EH (cell line): Measurements from ENCODE around the gene ELFN2.

Experiments
- DNase-seq: peaks from one replicate; pipeline ENCODE4 v3.0.0-alpha.2; 2015; ENCODE audit warnings: low read depth

Gene ELFN2

DNA sequence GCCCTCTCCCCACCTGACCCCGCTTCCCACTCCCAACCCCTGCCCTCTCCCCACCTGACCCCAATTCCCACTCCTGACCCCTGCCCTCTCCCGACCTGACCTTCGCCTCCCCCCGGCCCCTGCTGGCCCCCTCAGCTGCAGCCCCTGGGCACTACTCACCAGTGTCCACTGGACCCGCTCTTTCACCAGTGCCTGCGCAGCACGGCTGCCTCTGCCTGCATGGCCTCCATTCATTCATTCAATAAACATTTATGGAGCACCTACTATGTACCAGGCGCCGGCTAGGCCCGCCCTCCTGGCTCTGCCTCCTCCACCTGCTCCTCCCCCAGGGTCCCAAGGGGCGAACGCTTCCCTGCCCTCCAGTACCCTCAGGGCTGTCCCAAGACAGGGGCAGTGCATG lies 42.6 kb downstream of the ELFN2 start:
- DNase-seq = no peak

DNA sequence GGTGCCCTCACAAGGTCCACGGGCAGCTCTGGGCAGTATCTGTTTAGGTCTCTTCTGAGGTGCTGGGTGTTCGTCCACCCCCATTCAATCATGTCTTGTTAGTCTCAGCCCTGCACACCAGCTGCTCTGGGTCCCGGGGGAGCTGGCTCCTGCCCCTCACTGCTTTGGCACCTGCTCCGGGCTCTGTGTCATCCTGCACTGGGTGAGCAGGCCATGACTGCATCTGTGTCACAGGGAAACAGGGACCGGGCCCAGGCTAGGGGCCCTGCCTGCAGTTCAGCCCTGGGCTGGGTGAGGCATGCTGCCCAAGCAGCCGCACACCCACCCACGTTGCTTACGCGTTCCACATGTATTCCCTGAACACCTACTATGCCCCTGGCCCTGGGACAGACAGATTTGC lies 43.9 kb downstream of the ELFN2 start:
- no peak for DNase-seq

DNA sequence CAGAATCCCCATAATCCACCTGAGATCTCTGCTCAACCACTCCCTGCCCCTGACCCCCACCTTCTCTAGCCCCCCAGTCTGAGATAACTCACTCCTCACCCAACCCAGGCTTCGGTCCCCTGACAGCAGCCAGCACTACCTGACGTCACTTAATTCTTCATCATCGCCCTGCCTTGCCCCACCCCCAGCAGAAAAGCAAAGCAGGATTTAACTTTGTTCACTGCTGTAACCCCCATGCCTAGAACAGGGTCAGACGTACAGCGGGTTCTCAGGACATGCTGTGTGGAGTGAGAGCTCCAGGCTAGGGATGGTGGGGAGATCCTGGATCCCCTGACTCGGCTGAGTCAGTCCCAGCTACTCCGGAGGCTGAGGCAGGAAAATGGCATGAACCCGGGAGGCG lies 45.8 kb downstream of the ELFN2 start:
- peak; percentile 5 for DNase-seq

- no peak for DNase-seq
Measured at GRCh38 chr22:37379722-37380121, 47.6 kb downstream of the ELFN2 start.

- no peak for DNase-seq
Measured at GRCh38 chr22:37379085-37379484, 48.2 kb downstream of the ELFN2 start.

DNA sequence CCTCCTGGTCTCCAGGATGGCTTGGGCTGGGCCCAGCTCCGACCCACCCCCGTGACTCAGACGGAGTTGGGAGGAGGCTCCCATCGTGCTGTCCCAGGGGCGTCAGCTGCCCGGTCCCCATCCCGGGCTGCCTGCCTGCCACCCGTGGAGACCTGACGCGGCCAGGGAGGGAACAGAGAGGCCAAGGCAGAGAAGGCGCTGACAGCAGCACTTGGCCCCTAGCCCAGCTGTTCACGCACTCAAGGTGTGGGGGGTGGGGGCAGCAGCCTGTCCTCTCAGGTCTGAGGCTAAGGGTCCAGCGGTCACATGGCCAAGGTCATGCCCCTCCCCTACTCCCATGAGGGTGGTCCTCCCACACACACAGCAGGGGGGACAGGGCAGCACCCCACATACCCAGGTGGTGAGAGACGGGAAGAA lies 48.6 kb downstream of the ELFN2 start:
- no peak for DNase-seq

- no peak for DNase-seq
Measured at GRCh38 chr22:37377927-37378326, 49.4 kb downstream of the ELFN2 start.

GRCh38 chr22:37377138-37377537 lies 50.1 kb downstream of the ELFN2 start:
- DNase-seq = no peak

DNA sequence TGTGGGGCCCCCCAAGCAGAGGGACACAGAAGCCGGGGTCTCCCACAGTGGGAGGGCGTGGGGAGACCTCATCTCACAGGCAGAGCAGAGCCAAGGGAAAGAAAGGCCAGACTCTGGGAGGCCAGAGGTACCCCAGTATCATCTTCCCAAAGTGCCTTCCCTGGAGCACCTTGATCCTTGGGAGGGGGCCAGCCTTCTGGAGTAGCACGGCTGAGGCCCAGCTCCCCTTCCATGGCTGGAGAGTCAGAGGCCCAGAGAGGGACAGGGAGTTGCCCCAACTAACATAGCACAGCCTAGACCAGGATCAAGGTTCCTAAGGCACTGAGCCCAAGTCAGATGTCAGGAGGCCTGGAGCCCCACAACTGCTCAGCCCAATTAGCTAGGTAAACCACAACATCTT lies 50.6 kb downstream of the ELFN2 start:
- no peak for DNase-seq

GRCh38 chr22:37375801-37376200 lies 51.5 kb downstream of the ELFN2 start:
- no peak for DNase-seq

GRCh38 chr22:37374571-37374970 lies 52.7 kb downstream of the ELFN2 start:
- DNase-seq = no peak

- no peak for DNase-seq
Measured at GRCh38 chr22:37373451-37373850, 53.8 kb downstream of the ELFN2 start.

GRCh38 chr22:37371911-37372310 lies 55.4 kb downstream of the ELFN2 start:
- DNase-seq = no peak

- no peak for DNase-seq
Measured at GRCh38 chr22:37371491-37371890, 55.8 kb downstream of the ELFN2 start.

GRCh38 chr22:37370306-37370979 lies 56.8 kb downstream of the ELFN2 start:
- no peak for DNase-seq

DNA sequence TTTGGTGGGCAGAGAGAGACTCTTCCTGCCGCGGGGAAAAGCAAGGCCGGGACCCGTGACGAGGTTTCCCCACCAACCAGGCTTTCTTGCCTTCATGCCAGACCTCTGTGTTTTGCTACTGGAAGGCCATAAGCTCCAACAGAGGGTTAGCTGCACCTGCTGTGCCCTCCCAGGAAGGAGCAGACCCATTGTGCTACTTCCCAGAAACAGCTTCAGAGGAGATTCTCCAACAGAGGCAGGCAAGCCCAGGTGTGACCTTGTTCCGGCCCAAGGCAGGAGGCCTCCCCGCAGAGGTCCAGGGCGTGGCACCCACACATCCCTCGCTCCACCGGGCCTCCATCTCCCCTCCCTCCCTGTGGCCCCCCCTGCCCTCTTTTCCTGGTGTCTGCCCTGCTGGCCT lies 57.8 kb downstream of the ELFN2 start:
- DNase-seq = no peak

- no peak for DNase-seq
Measured at GRCh38 chr22:37368058-37368457, 59.2 kb downstream of the ELFN2 start.

- DNase-seq = no peak
Measured at GRCh38 chr22:37366601-37367000, 60.7 kb downstream of the ELFN2 start.

- no peak for DNase-seq
Measured at GRCh38 chr22:37365950-37366349, 61.3 kb downstream of the ELFN2 start.

GRCh38 chr22:37363261-37363992 lies 63.9 kb downstream of the ELFN2 start:
- DNase-seq = no peak

DNA sequence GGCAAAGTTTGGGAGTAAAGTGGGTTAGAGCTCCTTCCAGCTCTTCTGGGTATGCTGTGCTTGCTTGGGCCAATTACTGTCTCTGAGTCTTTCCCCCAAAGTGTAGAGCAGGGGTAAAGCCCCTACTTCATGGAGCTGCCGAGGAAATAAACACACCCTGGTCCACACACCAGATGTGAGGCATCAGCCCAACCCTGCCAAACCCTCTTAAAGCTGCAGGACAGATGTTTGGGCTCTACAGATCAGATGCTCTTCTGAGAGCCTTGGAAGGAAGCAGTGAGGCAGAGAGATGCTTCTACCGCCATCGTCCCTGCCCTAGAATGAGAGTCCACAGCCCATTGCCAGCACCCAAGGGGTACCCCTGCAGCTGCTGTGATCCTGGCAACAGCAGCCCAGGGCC lies 64.7 kb downstream of the ELFN2 start:
- no peak for DNase-seq

GRCh38 chr22:37358917-37359316 lies 68.4 kb downstream of the ELFN2 start:
- DNase-seq = peak; percentile 35

- no peak for DNase-seq
Measured at GRCh38 chr22:37358386-37358785, 68.9 kb downstream of the ELFN2 start.
